Fibroblast of mammary gland (primary cell): ENCODE data around the gene CCDC87.

Source experiments
- DNase-seq: peaks from one replicate; pipeline ENCODE4 v3.0.0-alpha.2; 2010; ENCODE audit warnings: low read depth
- H3K4me3 ChIP-seq: 2 replicates; pipeline ENCODE4 v1.5.1; 2011; ENCODE audit warnings: low read depth, mild to moderate bottlenecking, low read length, moderate library complexity; ENCODE audit not compliant: control insufficient read depth
- CTCF ChIP-seq: conservative IDR thresholded peaks from 2 replicates; pipeline ENCODE4 v1.5.1; 2011; ENCODE audit warnings: low read depth, low read length, inconsistent platforms; ENCODE audit not compliant: control insufficient read depth, insufficient read depth

The CCDC87 gene

DNA sequence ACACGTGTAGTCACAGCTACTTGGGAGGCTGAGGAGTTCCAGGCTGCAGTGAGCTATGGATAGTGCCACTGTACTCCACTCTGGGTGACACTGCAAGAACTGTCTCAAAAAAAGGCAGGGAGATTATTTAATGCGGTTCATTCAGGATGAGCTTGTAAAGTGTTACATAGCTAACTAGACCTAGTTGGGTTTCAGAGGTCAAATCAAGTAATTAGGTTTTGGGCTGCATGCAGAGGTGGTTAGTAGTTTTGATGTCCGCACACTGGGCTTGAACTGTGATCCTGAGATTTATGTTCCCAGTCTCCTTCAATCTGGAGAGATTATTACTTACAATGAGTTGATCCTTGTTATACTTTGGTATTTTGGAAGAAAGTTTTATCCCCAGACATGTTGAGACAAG is 43.5 kb upstream of the CCDC87 start:
- DNase-seq = no peak
- no peak overlapping the region for H3K4me3 ChIP-seq
- TF ChIP-seq CTCF = no peak

DNA sequence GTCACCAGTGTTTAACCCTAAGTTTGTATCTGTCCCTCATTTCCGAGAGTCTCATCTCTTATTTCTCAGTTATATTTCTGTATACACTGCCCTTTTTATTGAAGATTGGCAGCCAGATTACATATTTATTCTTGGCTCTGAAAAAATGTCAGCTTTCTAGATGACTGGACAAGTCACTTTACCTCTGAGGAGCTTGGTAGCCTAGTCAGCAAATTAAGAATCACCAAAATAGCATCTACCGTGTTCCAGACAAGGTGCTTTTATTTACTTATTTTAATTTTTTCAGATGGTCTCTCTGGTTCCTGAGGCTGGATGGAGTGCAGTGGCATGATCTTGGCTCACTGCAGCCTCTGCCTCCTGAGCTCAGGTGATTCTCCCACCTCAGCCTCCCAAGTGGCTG is 40.1 kb upstream of the CCDC87 start:
- no peak for TF ChIP-seq CTCF
- DNase-seq = no peak
- H3K4me3 ChIP-seq = no peak overlapping the region

- DNase-seq = no peak
- H3K4me3 ChIP-seq = no peak overlapping the region
- TF ChIP-seq CTCF = no peak
Measured at GRCh38 chr11:66631883-66632282, 39.0 kb upstream of the CCDC87 start.

- no peak for TF ChIP-seq CTCF
- H3K4me3 ChIP-seq = no peak overlapping the region
- no peak for DNase-seq
Measured at GRCh38 chr11:66629356-66629755, 36.5 kb upstream of the CCDC87 start.

DNA sequence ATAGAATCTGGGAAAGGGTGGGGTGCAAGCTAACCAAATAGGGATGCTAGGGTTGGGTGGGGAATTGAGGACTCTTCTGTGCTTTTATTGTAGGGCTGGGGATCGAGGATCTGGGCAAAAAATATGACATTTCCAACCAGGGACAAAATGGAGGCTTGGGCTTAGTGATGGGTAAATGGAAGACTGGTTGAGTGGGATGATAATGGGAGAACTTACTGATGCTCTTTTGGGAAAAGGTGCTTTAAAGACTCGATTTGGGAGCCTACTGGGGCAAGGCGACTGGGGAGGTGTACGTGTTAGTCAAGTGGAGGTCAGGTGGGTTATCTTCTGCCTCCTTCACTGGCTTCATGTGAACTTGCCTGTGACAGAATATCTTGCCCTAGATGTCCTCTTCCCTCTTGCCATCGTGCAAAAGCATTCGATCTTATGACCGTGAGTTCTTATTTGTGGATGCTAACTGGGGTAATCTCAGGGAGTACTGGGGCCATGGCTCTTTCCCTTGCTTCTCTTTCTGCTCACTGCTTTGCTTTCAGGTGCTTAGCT is 35.3 kb upstream of the CCDC87 start:
- no peak for TF ChIP-seq CTCF
- no peak overlapping the region for H3K4me3 ChIP-seq
- no peak for DNase-seq

DNA sequence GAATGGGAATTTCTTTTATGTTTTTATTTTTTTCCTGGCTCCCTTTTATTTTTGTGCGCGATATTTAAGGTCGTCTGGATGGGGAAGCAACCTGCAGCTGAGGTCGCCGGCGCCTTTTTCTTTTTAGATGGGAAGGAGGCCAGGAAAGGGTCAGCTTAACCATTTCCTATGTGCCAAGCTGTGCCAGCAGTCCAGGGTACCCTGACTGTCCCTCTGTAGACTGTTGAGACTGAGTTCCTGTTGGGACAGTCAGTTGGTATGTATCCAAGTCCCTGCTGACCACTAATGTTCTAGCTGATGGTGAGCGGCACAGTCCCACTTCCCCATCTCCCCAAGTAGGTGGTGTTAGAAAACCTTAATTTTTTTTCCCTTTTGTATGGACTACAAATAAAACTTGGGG is 34.1 kb upstream of the CCDC87 start:
- no peak for DNase-seq
- TF ChIP-seq CTCF = no peak
- no peak overlapping the region for H3K4me3 ChIP-seq

- TF ChIP-seq CTCF = no peak
- DNase-seq = no peak
- H3K4me3 ChIP-seq = no peak overlapping the region
Measured at GRCh38 chr11:66626382-66626781, 33.5 kb upstream of the CCDC87 start.
